Glutamatergic neuron (in vitro differentiated cells): ENCODE results near the gene FRAT1. TPM values are rescaled to one million over a fixed set of nuclear protein-coding genes. Genes with fewer than 3 reads are reported as not detected.

Source experiments
- DNase-seq: peaks from one replicate; pipeline ENCODE4 v3.0.0; 2022
- H3K27ac Mint-ChIP-seq: one replicate; pipeline ENCODE4 v1.8.0; 2020; ENCODE audit warnings: mild to moderate bottlenecking, mixed read lengths, inconsistent platforms; ENCODE audit not compliant: unreplicated experiment
- H3K27me3 Mint-ChIP-seq: one replicate; pipeline ENCODE4 v1.8.0; 2020; ENCODE audit warnings: mild to moderate bottlenecking, moderate library complexity, mixed read lengths, inconsistent platforms; ENCODE audit not compliant: unreplicated experiment
- H3K36me3 Mint-ChIP-seq: one replicate; pipeline ENCODE4 v1.8.0; 2020; ENCODE audit warnings: mild to moderate bottlenecking, mixed read lengths, inconsistent platforms; ENCODE audit not compliant: unreplicated experiment
- H3K4me1 Mint-ChIP-seq: one replicate; pipeline ENCODE4 v1.8.0; 2020; ENCODE audit warnings: mild to moderate bottlenecking, low read depth, mixed read lengths, inconsistent platforms; ENCODE audit not compliant: unreplicated experiment
- H3K4me3 Mint-ChIP-seq: one replicate; pipeline ENCODE4 v1.8.0; 2020; ENCODE audit warnings: mild to moderate bottlenecking, mixed read lengths, inconsistent platforms; ENCODE audit not compliant: unreplicated experiment
- H3K9me3 Mint-ChIP-seq: one replicate; pipeline ENCODE4 v1.8.0; 2020; ENCODE audit warnings: mild to moderate bottlenecking, moderate library complexity, mixed read lengths, inconsistent platforms; ENCODE audit not compliant: unreplicated experiment
- total RNA-seq: library from RNA; stranded (reverse); fragmentation: NEBNext Ultra II Directional; extraction: Animal tissue kit (Norgen Biotek cat#: 25700); gene quantifications from one replicate; pipeline ENCODE4 v1.2.1, GENCODE V29; 2021; ENCODE audit not compliant: unreplicated experiment
- TF ChIP-seq, protein P1 (sequence below): fragments of 200-600 bp; sonication (generic); IDR thresholded peaks from one replicate; pipeline ENCODE4 v1.5.0; 2021; ENCODE audit not compliant: partially characterized antibody, unreplicated experiment

The FRAT1 gene
- total RNA-seq, 1 donor from 2014 or later: 10.0 TPM

GRCh38 chr10:97365761-97366351 lies 46.8 kb downstream of the FRAT1 start:
- Mint-ChIP-seq H3K27me3 (peaks cover 3% of the 10 kb centered on the region), H3K36me3 (peaks cover 6% of the 10 kb centered on the region), H3K9me3 (peaks cover 6% of the 10 kb centered on the region), H3K27ac (no peak overlapping the region), H3K4me1 (peaks cover 10% of the 10 kb centered on the region), H3K4me3 (no peak overlapping the region)
- DNase-seq: no peak
- TF ChIP-seq, protein P1, sequence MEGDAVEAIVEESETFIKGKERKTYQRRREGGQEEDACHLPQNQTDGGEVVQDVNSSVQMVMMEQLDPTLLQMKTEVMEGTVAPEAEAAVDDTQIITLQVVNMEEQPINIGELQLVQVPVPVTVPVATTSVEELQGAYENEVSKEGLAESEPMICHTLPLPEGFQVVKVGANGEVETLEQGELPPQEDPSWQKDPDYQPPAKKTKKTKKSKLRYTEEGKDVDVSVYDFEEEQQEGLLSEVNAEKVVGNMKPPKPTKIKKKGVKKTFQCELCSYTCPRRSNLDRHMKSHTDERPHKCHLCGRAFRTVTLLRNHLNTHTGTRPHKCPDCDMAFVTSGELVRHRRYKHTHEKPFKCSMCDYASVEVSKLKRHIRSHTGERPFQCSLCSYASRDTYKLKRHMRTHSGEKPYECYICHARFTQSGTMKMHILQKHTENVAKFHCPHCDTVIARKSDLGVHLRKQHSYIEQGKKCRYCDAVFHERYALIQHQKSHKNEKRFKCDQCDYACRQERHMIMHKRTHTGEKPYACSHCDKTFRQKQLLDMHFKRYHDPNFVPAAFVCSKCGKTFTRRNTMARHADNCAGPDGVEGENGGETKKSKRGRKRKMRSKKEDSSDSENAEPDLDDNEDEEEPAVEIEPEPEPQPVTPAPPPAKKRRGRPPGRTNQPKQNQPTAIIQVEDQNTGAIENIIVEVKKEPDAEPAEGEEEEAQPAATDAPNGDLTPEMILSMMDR: no peak

DNA sequence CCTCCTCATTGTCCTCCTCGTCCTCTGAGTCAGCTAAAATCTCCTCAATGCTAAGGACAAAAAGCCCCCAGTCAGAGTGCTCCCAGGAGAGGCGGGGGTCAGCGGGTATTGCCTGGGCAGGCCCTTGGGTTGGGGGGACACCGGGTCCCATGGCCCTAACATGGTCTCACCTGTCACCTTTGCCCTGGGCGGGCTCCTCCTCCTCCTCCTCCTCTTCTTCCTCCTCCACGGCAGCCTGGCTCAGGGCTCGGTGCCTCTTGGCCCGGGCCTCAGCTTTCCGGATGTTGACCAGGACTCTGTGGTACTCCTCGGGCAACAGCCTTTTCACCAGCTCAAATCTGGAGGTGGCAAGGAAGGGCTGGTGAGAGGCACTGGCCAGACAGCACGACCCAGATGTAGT lies 47.5 kb downstream of the FRAT1 start:
- TF ChIP-seq, protein P1: no peak
- Mint-ChIP-seq H3K27ac (no peak overlapping the region), H3K4me3 (no peak overlapping the region), H3K4me1 (peaks cover 12% of the 10 kb centered on the region), H3K36me3 (peaks cover 6% of the 10 kb centered on the region), H3K9me3 (peaks cover 10% of the 10 kb centered on the region), H3K27me3 (peaks cover 3% of the 10 kb centered on the region)
- DNase-seq: no peak

DNA sequence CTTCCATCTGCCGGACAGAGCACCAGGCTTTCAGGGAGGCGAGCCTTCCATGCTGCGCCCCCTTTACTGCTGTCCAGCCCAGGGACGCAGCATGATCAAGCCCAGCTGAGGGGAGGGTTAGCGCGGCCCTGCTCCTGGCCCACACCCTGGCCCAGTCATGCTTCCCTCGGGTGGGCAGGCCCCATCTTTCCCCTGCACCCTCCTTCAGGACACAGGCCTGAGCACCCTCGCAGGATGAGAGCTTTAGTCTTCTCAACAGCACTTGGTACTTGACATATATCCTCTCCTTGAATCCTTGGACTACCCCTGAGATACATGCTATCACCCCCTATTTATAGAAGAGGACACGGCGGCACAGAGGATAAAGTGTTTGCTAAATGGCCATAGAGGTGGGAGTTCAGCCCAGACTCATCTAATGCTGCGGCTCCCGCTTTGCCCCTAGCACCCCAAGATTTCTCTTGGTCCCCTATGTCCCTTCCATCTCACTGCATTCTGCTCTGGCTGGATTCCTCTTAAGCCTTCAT lies 48.1 kb downstream of the FRAT1 start:
- no peak for DNase-seq
- TF ChIP-seq, protein P1: no peak
- peaks cover 16% of the 10 kb centered on the region for H3K9me3 Mint-ChIP-seq
- peaks cover 3% of the 10 kb centered on the region for H3K27me3 Mint-ChIP-seq
- no peak overlapping the region for H3K4me3 Mint-ChIP-seq
- no peak overlapping the region for H3K27ac Mint-ChIP-seq
- peaks cover 18% of the 10 kb centered on the region for H3K4me1 Mint-ChIP-seq
- peaks cover 6% of the 10 kb centered on the region for H3K36me3 Mint-ChIP-seq

Other genes starting within 250 kb of the FRAT1 start
- gene SLIT1, start 133.3 kb upstream of the FRAT1 start, total RNA-seq: 11.3 TPM
- 9.8 TPM for gene ARHGAP19, start 26.6 kb upstream of the FRAT1 start, total RNA-seq
- gene FRAT2, start 15.5 kb downstream of the FRAT1 start, total RNA-seq: 15.9 TPM
- 26.8 TPM for gene RRP12, start 82.1 kb downstream of the FRAT1 start, total RNA-seq
- gene PGAM1, start 106.9 kb downstream of the FRAT1 start, total RNA-seq: 374 TPM
- gene EXOSC1, start 126.7 kb downstream of the FRAT1 start, total RNA-seq: 27.1 TPM
- gene ZDHHC16, start 126.9 kb downstream of the FRAT1 start, total RNA-seq: 61.5 TPM
- gene MMS19, start 179.2 kb downstream of the FRAT1 start, total RNA-seq: 139 TPM
- gene UBTD1, start 179.7 kb downstream of the FRAT1 start, total RNA-seq: 8.0 TPM